ENCODE measurements around the gene RAP1GDS1. TPM values are rescaled to one million over a fixed set of nuclear protein-coding genes. Genes with fewer than 3 reads are reported as not detected.
"Not testable (repeated sequence)": the region's sequence is repeated elsewhere in the genome, so short reads cannot be mapped to it uniquely, and the experiment has no call there.

Gene RAP1GDS1
- polyA plus RNA-seq, 1 of the 3 experiments (the other 2 are of a cell fraction): 25.6 TPM

GRCh38 chr4:98287328-98287727, 26.1 kb downstream of the RAP1GDS1 start:
- no peaks in the 10 kb centered on the region for H3K36me3 ChIP-seq (replicated peaks in 1 of 2; ENCODE audit: control insufficient read depth in 1 of 2, insufficient read depth in 2 of 2, low read length in 1 of 2)
- peaks cover 5% of the 10 kb centered on the region for H3F3A ChIP-seq (replicated peaks; ENCODE audit: insufficient read depth)
- H3K27ac ChIP-seq (ENCODE audit: low read depth in 2 of 2, low read length in 1 of 2): no peak overlapping the region
- CTCF ChIA-PET: no interaction called here
- H3K27me3 ChIP-seq (ENCODE audit: insufficient read depth): no peaks in the 10 kb centered on the region
- no peaks in the 10 kb centered on the region for H3K9me3 ChIP-seq
- no peak overlapping the region for H3K4me3 ChIP-seq (ENCODE audit: low read depth in 2 of 2, low read length in 1 of 2)
- H3K79me2 ChIP-seq (ENCODE audit: insufficient read depth): peaks cover 98% of the 10 kb centered on the region
- no peaks in the 10 kb centered on the region; a peak in 3 of 4 replicates for H3K4me1 ChIP-seq (ENCODE audit: control insufficient read depth in 1 of 2, insufficient read depth in 2 of 2, low read depth in 1 of 2, low read length in 1 of 2)
- POLR2A ChIA-PET: no interaction called here
- TF ChIP-seq YY1 (IDR thresholded peaks at IDR 0.05; ENCODE audit: low read depth) (no peak), CTCF (IDR thresholded peaks at IDR 0.05) (no peak), JUND (IDR thresholded peaks at IDR 0.05) (no peak), POLR2AphosphoS5 (IDR thresholded peaks at IDR 0.05; ENCODE audit: low read depth, low read length) (no peak)
- H3K9ac ChIP-seq: no peak overlapping the region
- no peaks in the 10 kb centered on the region for H3K9me2 ChIP-seq
- H2AFZ ChIP-seq (ENCODE audit: low read depth): no peak overlapping the region
- no peaks in the 10 kb centered on the region for H4K20me1 ChIP-seq (ENCODE audit: insufficient read depth)
- H3K4me2 ChIP-seq: no peak overlapping the region
- no peak for DNase-seq

GRCh38 chr4:98288671-98289070, 27.5 kb downstream of the RAP1GDS1 start:
- H2AFZ ChIP-seq (ENCODE audit: low read depth); H3K4me3 ChIP-seq (ENCODE audit: low read depth in 2 of 2, low read length in 1 of 2); POLR2A ChIA-PET; H3K9me2 ChIP-seq; H3K9me3 ChIP-seq; DNase-seq; H3K4me1 ChIP-seq (ENCODE audit: control insufficient read depth in 1 of 2, insufficient read depth in 2 of 2, low read depth in 1 of 2, low read length in 1 of 2); CTCF ChIA-PET; H3K27ac ChIP-seq (ENCODE audit: low read depth in 2 of 2, low read length in 1 of 2); H3K4me2 ChIP-seq; H3K9ac ChIP-seq; H3K27me3 ChIP-seq (ENCODE audit: insufficient read depth); H3F3A ChIP-seq (replicated peaks; ENCODE audit: insufficient read depth); H3K36me3 ChIP-seq (replicated peaks in 1 of 2; ENCODE audit: control insufficient read depth in 1 of 2, insufficient read depth in 2 of 2, low read length in 1 of 2); H4K20me1 ChIP-seq (ENCODE audit: insufficient read depth): not testable (repeated sequence)
- 92% methylated on average over 3 of the region's 3 CpGs for WGBS (ENCODE audit: low lambda C conversion rate)
- H3K79me2 ChIP-seq (ENCODE audit: insufficient read depth): peaks cover 96% of the 10 kb centered on the region

- CTCF ChIA-PET: interaction anchor here (0.9 kb wide), 1 partner anchor 26 kb away, joined by 3 read pairs; no protein-coding TSS in a partner anchor
- Histone ChIP-seq H3K9me2 (no peaks in the 10 kb centered on the region), H3F3A (replicated peaks; ENCODE audit: insufficient read depth) (peaks cover 4% of the 10 kb centered on the region), H4K20me1 (ENCODE audit: insufficient read depth) (no peaks in the 10 kb centered on the region), H3K4me2 (no peak overlapping the region), H3K79me2 (ENCODE audit: insufficient read depth) (peaks cover 89% of the 10 kb centered on the region), H3K9ac (no peak overlapping the region), H3K4me3 (ENCODE audit: low read depth in 2 of 2, low read length in 1 of 2) (no peak overlapping the region), H3K4me1 (ENCODE audit: control insufficient read depth in 1 of 2, insufficient read depth in 2 of 2, low read depth in 1 of 2, low read length in 1 of 2) (peaks cover 0 to 8% of the 10 kb centered on the region in 2 experiments; a peak in 3 of 4 replicates), H3K9me3 (no peaks in the 10 kb centered on the region), H3K27me3 (ENCODE audit: insufficient read depth) (no peaks in the 10 kb centered on the region), H3K27ac (ENCODE audit: low read depth in 2 of 2, low read length in 1 of 2) (no peak overlapping the region), H3K36me3 (replicated peaks in 1 of 2; ENCODE audit: control insufficient read depth in 1 of 2, insufficient read depth in 2 of 2, low read length in 1 of 2) (peaks cover 3 to 7% of the 10 kb centered on the region in 2 experiments), H2AFZ (ENCODE audit: low read depth) (no peak overlapping the region)
- POLR2A ChIA-PET: no interaction called here
- WGBS (ENCODE audit: low lambda C conversion rate): 85% methylated on average over 1 of the region's 1 CpG
- no peak for DNase-seq
- TF ChIP-seq EZH2phosphoT487 (IDR thresholded peaks at IDR 0.05; ENCODE audit: borderline replicate concordance, low read depth) (no peak), CHD2 (IDR thresholded peaks at IDR 0.05; ENCODE audit: low read length, partially characterized antibody) (no peak), GABPA (IDR thresholded peaks at IDR 0.05; ENCODE audit: low read depth) (no peak), ELF1 (IDR thresholded peaks at IDR 0.05) (no peak), FOXM1 (IDR thresholded peaks at IDR 0.05; ENCODE audit: low read depth) (no peak), ZBTB33 (IDR thresholded peaks at IDR 0.05; ENCODE audit: borderline replicate concordance, low read depth) (no peak), MAX (IDR thresholded peaks at IDR 0.05; ENCODE audit: low read depth) (no peak), IRF3 (IDR thresholded peaks at IDR 0.05; ENCODE audit: low read depth, low read length) (no peak), GATA2 (CRISPR knock-in tag; IDR thresholded peaks at IDR 0.05) (no peak), NRF1 (IDR thresholded peaks at IDR 0.05; ENCODE audit: low read depth, low read length) (no peak), TEAD4 (IDR thresholded peaks at IDR 0.05; ENCODE audit: borderline replicate concordance, insufficient read depth) (no peak), RCOR1 (IDR thresholded peaks at IDR 0.05; ENCODE audit: low read length) (no peak)
These were observed 28.2 kb downstream of the RAP1GDS1 start for GRCh38 chr4:98289375-98289774.
